ENCODE data around the gene MON2.
"Not testable (repeated sequence)": the region's sequence is repeated elsewhere in the genome, so short reads cannot be mapped to it uniquely, and the experiment has no call there.

The MON2 gene

DNA sequence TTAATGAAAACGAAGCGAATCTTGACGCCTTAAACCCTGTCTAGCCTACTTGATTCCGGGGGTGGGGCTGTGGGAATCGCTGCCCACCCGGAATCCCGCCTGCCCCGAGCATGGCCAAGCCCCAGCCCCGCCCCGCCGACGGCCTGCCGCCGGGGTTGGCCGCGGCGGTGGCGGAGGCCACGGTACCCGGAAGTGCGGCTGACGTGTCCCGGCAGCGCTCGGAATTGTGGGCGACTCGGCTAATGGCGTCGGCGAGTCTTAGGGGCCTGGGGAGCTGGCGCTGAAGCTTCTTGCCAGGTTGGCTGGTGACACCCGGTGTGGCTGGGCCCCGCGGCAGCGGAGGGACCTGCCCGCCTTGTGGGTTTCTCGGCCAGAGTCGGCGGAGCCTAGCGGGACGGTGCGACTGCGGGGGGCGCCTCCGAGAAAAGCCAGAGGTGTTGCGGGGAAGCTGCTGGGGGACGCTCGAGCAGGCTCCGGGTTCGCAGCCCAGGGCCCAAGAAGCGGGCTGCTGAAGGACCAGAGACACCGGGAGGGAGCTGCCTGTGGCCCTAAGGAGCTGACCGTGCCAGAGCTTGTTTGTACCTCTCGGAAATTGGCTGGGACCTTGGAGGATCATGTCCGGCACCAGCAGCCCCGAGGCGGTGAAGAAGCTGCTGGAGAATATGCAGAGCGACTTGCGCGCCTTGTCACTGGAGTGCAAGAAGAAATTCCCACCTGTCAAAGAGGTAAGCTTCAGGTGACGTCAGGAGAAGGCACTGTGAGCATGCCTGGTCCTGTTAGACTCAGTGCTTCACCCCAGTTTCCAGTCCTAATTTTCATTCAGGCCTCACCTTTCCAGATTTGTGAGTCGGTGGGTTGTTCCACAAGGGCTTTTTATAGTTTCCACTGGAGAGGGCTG lies at the start of gene MON2:
Gene MON2, plus strand, starts transcription at position 233 of the 898 bp plus-strand sequence. Its CDS starts 382 bp downstream, at position 615.
- DNase-seq = peak in 55 of 56 donors; percentile 23 to 93 (median 83)

GRCh38 chr12:62426089-62426488 lies 40.5 kb upstream of the MON2 start:
- no peak for DNase-seq

GRCh38 chr12:62429457-62429856 lies 37.2 kb upstream of the MON2 start:
- DNase-seq = no peak

GRCh38 chr12:62434494-62435302 lies 31.9 kb upstream of the MON2 start:
- DNase-seq = peak in 1 of 56 donors; percentile 0

- peak in 42 of 56 donors; percentile 1 to 67 (median 18) for DNase-seq
Measured at GRCh38 chr12:62435303-62436163, 31.1 kb upstream of the MON2 start.

DNA sequence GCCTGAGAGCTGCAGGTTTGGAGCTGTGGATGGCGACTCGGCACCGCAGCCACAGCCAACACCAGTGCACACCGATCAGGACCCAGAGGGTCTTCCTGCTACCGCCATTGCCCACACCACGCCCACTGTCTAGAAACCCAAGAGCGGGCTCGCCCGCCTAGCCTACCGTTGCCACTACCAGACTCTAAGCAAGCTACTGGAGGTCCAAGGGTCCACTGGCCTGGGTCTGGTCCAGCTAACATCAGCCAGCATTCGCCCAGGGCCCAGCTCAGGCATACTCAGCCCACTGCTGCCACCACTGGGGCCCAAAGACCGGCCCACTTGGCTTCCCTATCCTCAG lies 30.5 kb upstream of the MON2 start:
- DNase-seq = no peak

GRCh38 chr12:62438098-62438692 lies 28.4 kb upstream of the MON2 start:
- DNase-seq = peak in 34 of 56 donors; percentile 0 to 80 (median 14)

GRCh38 chr12:62446754-62447452 lies 19.7 kb upstream of the MON2 start:
- no peak for DNase-seq

GRCh38 chr12:62448436-62448835 lies 18.2 kb upstream of the MON2 start:
- no peak for DNase-seq

DNA sequence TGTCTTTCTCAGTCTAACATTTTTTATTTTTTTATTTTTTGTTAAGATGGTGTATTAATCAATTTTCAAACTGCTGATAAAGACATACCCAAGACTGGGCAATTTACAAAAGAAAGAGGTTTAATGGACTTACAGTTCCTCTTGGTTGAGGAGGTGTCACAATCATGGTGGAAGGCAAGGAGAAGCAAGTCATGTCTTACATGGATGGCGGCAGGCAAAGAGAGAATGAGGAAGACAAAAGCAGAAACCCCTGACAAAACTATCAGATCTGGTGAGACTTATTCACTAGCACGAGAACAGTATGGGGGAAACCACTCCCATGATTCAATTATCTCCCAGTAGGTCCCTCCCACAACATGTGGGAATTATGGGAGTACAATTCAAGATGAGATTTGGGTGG lies 11.2 kb upstream of the MON2 start:
- DNase-seq = not testable (repeated sequence)

DNA sequence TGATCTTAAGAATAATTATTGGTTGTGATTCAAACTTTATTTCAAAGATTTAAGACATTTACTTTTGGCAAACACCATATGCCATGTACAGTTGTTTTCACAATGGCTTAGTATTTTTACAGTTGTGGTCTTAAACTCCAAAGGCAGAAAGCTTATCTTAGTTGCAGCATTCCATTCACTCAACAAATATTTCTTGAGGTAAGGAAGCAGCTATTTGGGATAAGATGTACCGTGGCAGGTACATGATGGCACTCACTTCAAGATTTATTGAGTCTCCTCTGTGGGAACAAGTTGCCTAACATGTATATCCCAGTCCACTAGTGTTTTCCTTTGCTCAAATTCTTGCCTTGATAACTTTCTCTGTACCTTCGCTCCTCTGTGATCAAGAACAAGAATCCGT lies 8.0 kb upstream of the MON2 start:
- DNase-seq = no peak

DNA sequence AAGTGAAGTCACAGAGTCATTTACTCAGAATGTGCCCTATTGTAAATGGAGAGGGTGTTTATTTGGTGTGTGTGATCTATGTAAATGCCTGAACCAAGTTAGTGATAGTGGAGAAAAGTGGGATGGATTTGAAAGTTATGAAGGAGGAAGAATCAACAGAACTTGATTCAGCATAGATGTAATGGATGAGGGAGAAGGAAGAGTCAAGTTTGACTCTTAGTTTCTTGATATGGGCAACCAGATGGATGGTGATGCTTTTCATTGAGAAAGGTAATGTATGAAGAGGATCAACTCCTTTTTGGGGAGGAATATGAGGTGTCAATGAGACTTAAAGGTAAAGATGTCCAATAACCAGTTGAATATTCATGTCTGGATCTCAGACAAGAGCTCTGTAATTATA lies 6.7 kb upstream of the MON2 start:
- no peak for DNase-seq

- DNase-seq = not testable (repeated sequence)
Measured at GRCh38 chr12:62461171-62461837, 5.3 kb upstream of the MON2 start.

DNA sequence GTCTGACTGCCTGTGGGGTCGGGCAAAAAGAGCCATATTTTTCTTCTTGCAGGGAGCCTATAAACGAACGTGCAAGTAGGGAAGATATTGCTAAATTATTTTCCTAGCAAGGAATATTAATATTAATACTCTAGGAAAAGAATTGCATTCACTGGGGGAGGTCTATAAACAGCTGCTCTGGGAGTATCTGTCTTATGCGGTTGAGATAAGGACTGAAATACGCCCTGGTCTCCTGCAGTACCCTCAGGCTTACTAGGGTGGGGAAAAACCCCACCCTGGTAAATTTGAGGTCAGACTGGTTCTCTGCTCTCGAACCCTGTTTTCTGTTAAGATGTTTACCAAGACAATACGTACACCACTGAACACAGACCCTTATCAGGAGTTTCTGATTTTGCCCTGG lies 3.4 kb upstream of the MON2 start:
- not testable (repeated sequence) for DNase-seq

DNA sequence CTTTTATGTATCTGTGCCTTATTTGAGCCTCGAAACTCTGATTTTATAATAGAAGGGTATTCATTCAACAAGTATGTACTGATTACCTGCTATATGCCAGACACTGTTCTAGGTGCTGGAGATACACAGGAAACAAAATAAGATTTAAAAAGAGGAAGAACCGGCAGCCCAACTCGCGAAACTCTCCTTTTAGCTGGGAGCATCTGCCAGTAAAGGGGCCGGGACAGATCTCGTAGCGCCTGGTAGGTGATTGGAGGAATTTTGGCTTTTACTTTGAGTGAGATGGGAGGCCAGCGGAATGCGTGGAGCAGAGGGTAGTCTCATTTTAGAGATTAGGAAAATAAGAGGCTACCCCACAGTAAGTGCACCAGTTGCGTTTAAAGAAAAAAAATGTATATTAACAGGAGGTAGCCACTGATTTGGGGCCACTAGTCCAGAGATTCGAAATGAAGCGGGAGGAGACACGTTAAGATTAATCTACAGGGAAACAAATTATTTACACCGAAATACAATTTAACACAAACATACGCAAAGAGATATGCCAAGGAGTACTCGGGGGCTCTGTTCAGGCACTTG lies 520 bp upstream of the MON2 start:
- DNase-seq = peak in 34 of 56 donors; percentile 1 to 70 (median 25)

DNA sequence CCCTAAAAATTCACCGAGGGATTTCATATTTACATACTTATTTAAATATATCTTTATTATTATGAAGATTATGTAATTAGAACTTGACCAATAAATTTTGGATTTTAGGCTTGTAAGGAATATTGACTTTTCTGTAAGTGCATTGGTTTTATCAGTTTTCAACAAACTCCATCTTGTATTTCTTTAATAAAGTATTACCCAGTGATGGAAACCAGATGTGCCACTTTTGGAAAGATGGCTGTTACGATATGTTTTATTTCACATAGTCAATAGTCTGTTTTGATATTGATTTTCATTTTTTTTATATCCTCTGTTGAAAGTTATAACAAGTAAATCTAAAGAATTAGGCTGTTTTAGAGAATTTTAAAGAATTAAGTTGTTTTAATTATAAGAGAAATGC lies 1.8 kb downstream of the MON2 start:
- no peak for DNase-seq

DNA sequence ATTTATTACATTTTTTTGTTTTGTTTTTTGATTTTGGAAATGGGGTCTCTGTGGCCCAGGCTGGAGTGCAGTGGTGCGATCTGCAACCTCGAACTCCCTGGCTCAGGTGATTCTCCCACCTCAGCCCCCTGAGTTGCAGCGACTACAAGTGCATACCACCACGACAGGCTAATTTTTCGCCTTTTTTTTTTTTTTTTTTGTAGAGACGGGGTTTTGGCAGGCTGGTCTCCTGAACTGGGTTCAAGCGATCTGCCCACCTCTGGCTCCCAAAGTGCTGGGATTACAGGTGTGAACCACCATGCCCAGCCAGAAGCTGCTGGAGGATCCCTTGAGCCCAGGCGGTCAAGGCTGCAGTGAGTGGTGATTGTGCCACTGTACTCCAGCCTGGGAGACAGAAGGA lies 2.3 kb downstream of the MON2 start:
- no peak for DNase-seq

- DNase-seq = no peak
Measured at GRCh38 chr12:62469704-62470103, 3.1 kb downstream of the MON2 start.

DNA sequence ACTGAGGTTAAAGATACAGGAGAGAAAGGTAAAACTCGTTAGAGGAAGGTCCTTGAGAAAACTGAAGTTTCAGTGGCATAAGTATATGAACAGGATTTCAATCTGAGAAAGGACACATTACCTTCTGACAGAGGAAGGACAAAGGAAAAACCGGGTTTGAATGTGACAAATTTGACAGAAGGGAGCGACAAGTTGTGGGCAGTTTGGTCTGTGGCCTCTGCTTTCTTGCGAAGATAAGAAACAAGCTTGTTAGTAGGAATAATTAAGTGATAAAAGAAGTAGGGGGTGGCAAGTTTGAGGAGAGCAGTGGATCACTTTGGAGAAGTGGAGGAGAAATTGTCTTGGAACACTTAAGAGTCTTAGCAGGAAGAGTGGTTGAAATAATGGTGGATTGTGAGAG lies 5.1 kb downstream of the MON2 start:
- no peak for DNase-seq
